ENCODE results near the gene MACROD1. TPM values are rescaled to one million over a fixed set of nuclear protein-coding genes. Genes with fewer than 3 reads are reported as not detected.

MACROD1 gene
- total and polyA plus RNA-seq, 10 of the 15 experiments (the other 5 are each of a cell fraction or from before 2014, with no cell fraction given), result 1.2 to 22.7 (median 11.3) TPM; not detected in 1

DNA sequence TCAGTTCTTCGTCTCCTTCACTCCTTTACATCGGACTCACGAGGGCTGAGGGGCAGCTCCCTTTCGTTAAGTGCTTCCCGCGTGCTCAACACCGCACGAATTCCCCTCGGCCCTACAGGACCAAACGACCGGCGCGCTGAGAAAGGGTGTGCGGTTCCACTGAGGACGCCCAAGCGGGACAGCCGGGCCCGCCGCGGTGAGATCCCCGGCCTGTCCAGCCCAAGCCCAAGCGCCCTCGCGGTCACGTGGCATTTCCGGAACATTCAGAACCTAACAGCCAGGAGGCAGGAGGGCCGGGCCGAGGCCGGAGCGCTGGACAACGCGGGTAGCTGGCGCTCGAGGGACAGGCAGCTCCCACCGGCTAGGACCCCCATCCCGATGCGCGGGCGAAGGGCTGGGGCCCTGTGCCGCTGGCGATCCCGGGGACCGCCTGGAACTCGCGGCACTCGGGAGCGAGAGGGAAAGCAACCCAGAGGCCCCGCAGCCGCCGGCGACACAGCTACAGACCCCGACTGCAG is 19.3 kb upstream of the MACROD1 start (continued):
- TF ChIP-seq ATF3 (IDR thresholded peaks at IDR 0.05; ENCODE audit: borderline replicate concordance, extremely low read depth, low read depth, low read length), result peak; percentile 9; the same call in 1 of the 2 replicates
- no peak for TF ChIP-seq HDGF (IDR thresholded peaks at IDR 0.05)
- TF ChIP-seq, protein P1, sequence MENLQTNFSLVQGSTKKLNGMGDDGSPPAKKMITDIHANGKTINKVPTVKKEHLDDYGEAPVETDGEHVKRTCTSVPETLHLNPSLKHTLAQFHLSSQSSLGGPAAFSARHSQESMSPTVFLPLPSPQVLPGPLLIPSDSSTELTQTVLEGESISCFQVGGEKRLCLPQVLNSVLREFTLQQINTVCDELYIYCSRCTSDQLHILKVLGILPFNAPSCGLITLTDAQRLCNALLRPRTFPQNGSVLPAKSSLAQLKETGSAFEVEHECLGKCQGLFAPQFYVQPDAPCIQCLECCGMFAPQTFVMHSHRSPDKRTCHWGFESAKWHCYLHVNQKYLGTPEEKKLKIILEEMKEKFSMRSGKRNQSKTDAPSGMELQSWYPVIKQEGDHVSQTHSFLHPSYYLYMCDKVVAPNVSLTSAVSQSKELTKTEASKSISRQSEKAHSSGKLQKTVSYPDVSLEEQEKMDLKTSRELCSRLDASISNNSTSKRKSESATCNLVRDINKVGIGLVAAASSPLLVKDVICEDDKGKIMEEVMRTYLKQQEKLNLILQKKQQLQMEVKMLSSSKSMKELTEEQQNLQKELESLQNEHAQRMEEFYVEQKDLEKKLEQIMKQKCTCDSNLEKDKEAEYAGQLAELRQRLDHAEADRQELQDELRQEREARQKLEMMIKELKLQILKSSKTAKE (IDR thresholded peaks at IDR 0.05; ENCODE audit: low read depth, poor library complexity, severe bottlenecking), result no peak
- 0 out of 6 replicates have a peak, but pooled peaks of 1 of the 3 experiments have one; percentile 6 for TF ChIP-seq CTCF (IDR thresholded peaks at IDR 0.05 in 2 of 3, conservative IDR thresholded peaks at IDR 0.05 in 1 of 3; ENCODE audit: control insufficient read depth in 2 of 3, extremely low read depth in 1 of 3, insufficient read depth in 1 of 3, low read depth in 3 of 3, low read length in 3 of 3)
- TF ChIP-seq YY1 (IDR thresholded peaks at IDR 0.05; ENCODE audit: low read depth, low read length), result peak; percentile 65; the same call in 1 of the 2 replicates
- TF ChIP-seq RUNX3 (IDR thresholded peaks at IDR 0.05; ENCODE audit: low read length), result peak; percentile 45; the same call in 1 of the 2 replicates
- peak; percentile 69 for TF ChIP-seq SMARCA5 (IDR thresholded peaks at IDR 0.05)
- TF ChIP-seq, protein P2, sequence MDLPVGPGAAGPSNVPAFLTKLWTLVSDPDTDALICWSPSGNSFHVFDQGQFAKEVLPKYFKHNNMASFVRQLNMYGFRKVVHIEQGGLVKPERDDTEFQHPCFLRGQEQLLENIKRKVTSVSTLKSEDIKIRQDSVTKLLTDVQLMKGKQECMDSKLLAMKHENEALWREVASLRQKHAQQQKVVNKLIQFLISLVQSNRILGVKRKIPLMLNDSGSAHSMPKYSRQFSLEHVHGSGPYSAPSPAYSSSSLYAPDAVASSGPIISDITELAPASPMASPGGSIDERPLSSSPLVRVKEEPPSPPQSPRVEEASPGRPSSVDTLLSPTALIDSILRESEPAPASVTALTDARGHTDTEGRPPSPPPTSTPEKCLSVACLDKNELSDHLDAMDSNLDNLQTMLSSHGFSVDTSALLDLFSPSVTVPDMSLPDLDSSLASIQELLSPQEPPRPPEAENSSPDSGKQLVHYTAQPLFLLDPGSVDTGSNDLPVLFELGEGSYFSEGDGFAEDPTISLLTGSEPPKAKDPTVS (IDR thresholded peaks at IDR 0.05; ENCODE audit: low read depth, low read length), result no peak
- no peak for TF ChIP-seq YBX1 (IDR thresholded peaks at IDR 0.05)
- no peak for TF ChIP-seq NBN (IDR thresholded peaks at IDR 0.05)
- peak; percentile 49; the same call in 1 of the 2 replicates for TF ChIP-seq RB1 (IDR thresholded peaks at IDR 0.05; ENCODE audit: borderline replicate concordance)
- peak; percentile 84; the same call in 1 of the 2 replicates for TF ChIP-seq ZNF207 (IDR thresholded peaks at IDR 0.05; ENCODE audit: borderline replicate concordance)
- TF ChIP-seq ZNF217 (IDR thresholded peaks at IDR 0.05), result no peak
- TF ChIP-seq ATF7 (IDR thresholded peaks at IDR 0.05; ENCODE audit: low read depth), result no peak
- TF ChIP-seq, protein P3, sequence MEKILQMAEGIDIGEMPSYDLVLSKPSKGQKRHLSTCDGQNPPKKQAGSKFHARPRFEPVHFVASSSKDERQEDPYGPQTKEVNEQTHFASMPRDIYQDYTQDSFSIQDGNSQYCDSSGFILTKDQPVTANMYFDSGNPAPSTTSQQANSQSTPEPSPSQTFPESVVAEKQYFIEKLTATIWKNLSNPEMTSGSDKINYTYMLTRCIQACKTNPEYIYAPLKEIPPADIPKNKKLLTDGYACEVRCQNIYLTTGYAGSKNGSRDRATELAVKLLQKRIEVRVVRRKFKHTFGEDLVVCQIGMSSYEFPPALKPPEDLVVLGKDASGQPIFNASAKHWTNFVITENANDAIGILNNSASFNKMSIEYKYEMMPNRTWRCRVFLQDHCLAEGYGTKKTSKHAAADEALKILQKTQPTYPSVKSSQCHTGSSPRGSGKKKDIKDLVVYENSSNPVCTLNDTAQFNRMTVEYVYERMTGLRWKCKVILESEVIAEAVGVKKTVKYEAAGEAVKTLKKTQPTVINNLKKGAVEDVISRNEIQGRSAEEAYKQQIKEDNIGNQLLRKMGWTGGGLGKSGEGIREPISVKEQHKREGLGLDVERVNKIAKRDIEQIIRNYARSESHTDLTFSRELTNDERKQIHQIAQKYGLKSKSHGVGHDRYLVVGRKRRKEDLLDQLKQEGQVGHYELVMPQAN (conservative IDR thresholded peaks at IDR 0.05), result peak; percentile 95
- no peak for TF ChIP-seq GABPA (IDR thresholded peaks at IDR 0.05; ENCODE audit: low read depth)
- TF ChIP-seq STAT1 (conservative IDR thresholded peaks at IDR 0.05), result peak; percentile 91; the same call in 1 of the 2 replicates
- no peak for TF ChIP-seq RFX5 (IDR thresholded peaks at IDR 0.05; ENCODE audit: low read depth, low read length)
- TF ChIP-seq BHLHE40 (IDR thresholded peaks at IDR 0.05; ENCODE audit: borderline replicate concordance in 1 of 2, low read depth in 2 of 2, low read length in 1 of 2), result peak; percentile 68 to 77
- TF ChIP-seq NRF1 (conservative IDR thresholded peaks at IDR 0.05; ENCODE audit: low read depth, low read length), result no peak
- peak; percentile 72; the same call in 1 of the 2 replicates for TF ChIP-seq TCF3 (IDR thresholded peaks at IDR 0.05; ENCODE audit: borderline replicate concordance, insufficient read depth, low read depth, low read length)
- no peak for TF ChIP-seq SMC3 (IDR thresholded peaks at IDR 0.05; ENCODE audit: borderline replicate concordance, low read length)

All from GM12878 (cell line).